SK-N-SH treated with all-trans-retinoic acid at 6 μM for 48 hours (cell line): ENCODE data around the gene RASA3.

Experiments
- ATAC-seq: fragments of 200-7000 bp; cut with Tn5 transposase; 3 replicates; pipeline ENCODE4 v1.9.1; 2020; ENCODE audit warnings: mild to moderate bottlenecking, moderate library complexity
- ARNTL ChIP-seq: fragments of 450-650 bp; formaldehyde crosslinking; IDR thresholded peaks from 2 replicates; pipeline ENCODE4 v1.5.0; 2020; ENCODE audit warnings: low read depth, mild to moderate bottlenecking, moderate library complexity, borderline replicate concordance
- BACH2 ChIP-seq: fragments of 250-450 bp; sonication (Bioruptor Pico); IDR thresholded peaks from 2 replicates; pipeline ENCODE4 v1.9.0; 2021; ENCODE audit warnings: mild to moderate bottlenecking, borderline replicate concordance
- CREB5 ChIP-seq: fragments of 250-450 bp; sonication (Bioruptor Pico); IDR thresholded peaks from 2 replicates; pipeline ENCODE4 v1.5.1; 2020; ENCODE audit warnings: low read depth, mild to moderate bottlenecking, moderate library complexity
- CSDC2 ChIP-seq: fragments of 250-450 bp; sonication (Bioruptor Pico); IDR thresholded peaks from 2 replicates; pipeline ENCODE4 v1.5.0; 2020; ENCODE audit warnings: mild to moderate bottlenecking, moderate library complexity
- CSRNP3 ChIP-seq: fragments of 250-450 bp; sonication (Bioruptor Pico); IDR thresholded peaks from 2 replicates; pipeline ENCODE4 v1.5.1; 2021; ENCODE audit warnings: mild to moderate bottlenecking, moderate library complexity
- GLIS3 ChIP-seq: fragments of 250-450 bp; sonication (Bioruptor Pico); IDR thresholded peaks from 2 replicates; pipeline ENCODE4 v1.5.0; 2020; ENCODE audit warnings: mild to moderate bottlenecking, moderate library complexity
- ISL1 ChIP-seq: fragments of 250-450 bp; sonication (Bioruptor Pico); IDR thresholded peaks from 2 replicates; pipeline ENCODE4 v2.1.2; 2022; ENCODE audit warnings: mild to moderate bottlenecking, moderate library complexity
- OSR1 ChIP-seq: fragments of 250-450 bp; sonication (Bioruptor Pico); IDR thresholded peaks from 2 replicates; pipeline ENCODE4 v1.8.0; 2022; ENCODE audit warnings: moderate library complexity, mild to moderate bottlenecking, inconsistent platforms
- PATZ1 ChIP-seq: fragments of 250-450 bp; sonication (Bioruptor Pico); IDR thresholded peaks from 2 replicates; pipeline ENCODE4 v1.8.0; 2020; ENCODE audit warnings: mild to moderate bottlenecking, moderate library complexity, borderline replicate concordance
- POU6F1 ChIP-seq: fragments of 250-450 bp; sonication (Bioruptor Pico); IDR thresholded peaks from 2 replicates; pipeline ENCODE4 v1.8.0; 2021; ENCODE audit warnings: low read depth, mild to moderate bottlenecking, moderate library complexity, borderline replicate concordance
- RARB ChIP-seq: fragments of 250-450 bp; sonication (Bioruptor Pico); IDR thresholded peaks from 2 replicates; pipeline ENCODE4 v1.8.0; 2021; ENCODE audit warnings: mild to moderate bottlenecking, moderate library complexity
- SNAI2 ChIP-seq: fragments of 250-450 bp; sonication (Bioruptor Pico); IDR thresholded peaks from 2 replicates; pipeline ENCODE4 v1.5.0; 2020; ENCODE audit warnings: mild to moderate bottlenecking, moderate library complexity
- TCF4 ChIP-seq: fragments of 250-450 bp; sonication (Bioruptor Pico); IDR thresholded peaks from 2 replicates; pipeline ENCODE4 v1.8.0; 2021; ENCODE audit warnings: mild to moderate bottlenecking, moderate library complexity, borderline replicate concordance
- TSHZ2 ChIP-seq: fragments of 250-450 bp; sonication (Bioruptor Pico); IDR thresholded peaks from 2 replicates; pipeline ENCODE4 v1.5.0; 2020; ENCODE audit warnings: mild to moderate bottlenecking, moderate library complexity
- ZFP30 ChIP-seq: fragments of 450-650 bp; formaldehyde crosslinking; IDR thresholded peaks from 2 replicates; pipeline ENCODE4 v1.5.0; 2022; ENCODE audit warnings: mild to moderate bottlenecking, moderate library complexity
- ZNF565 ChIP-seq: fragments of 450-650 bp; formaldehyde crosslinking; conservative IDR thresholded peaks from 2 replicates; pipeline ENCODE4 v1.5.0; 2020; ENCODE audit warnings: low read depth, mild to moderate bottlenecking, moderate library complexity
- ZNF70 ChIP-seq: fragments of 450-650 bp; formaldehyde crosslinking; IDR thresholded peaks from 2 replicates; pipeline ENCODE4 v1.5.0; 2020; ENCODE audit warnings: mild to moderate bottlenecking, moderate library complexity
- ZNF8 ChIP-seq: fragments of 450-650 bp; formaldehyde crosslinking; IDR thresholded peaks from 2 replicates; pipeline ENCODE4 v1.5.0; 2020; ENCODE audit warnings: mild to moderate bottlenecking, moderate library complexity

The RASA3 gene

GRCh38 chr13:114038900-114039299 is 93.5 kb downstream of the RASA3 start (continued):
- TF ChIP-seq POU6F1, result no peak
- TF ChIP-seq CSRNP3 (CRISPR knock-in tag), result no peak
- no peak for TF ChIP-seq SNAI2 (CRISPR knock-in tag)

- no peak for ATAC-seq
- TF ChIP-seq TSHZ2 (CRISPR knock-in tag) (no peak), POU6F1 (no peak), ARNTL (CRISPR knock-in tag) (no peak)
Measured at GRCh38 chr13:114038211-114038613, 94.2 kb downstream of the RASA3 start.

- ATAC-seq, result no peak
- TF ChIP-seq CREB5 (CRISPR knock-in tag), result no peak
- no peak for TF ChIP-seq ZFP30 (CRISPR knock-in tag)
- TF ChIP-seq ZNF70 (CRISPR knock-in tag), result no peak
- no peak for TF ChIP-seq PATZ1 (CRISPR knock-in tag)
- TF ChIP-seq RARB, result no peak
- TF ChIP-seq OSR1 (CRISPR knock-in tag), result no peak
- no peak for TF ChIP-seq BACH2 (CRISPR knock-in tag)
- TF ChIP-seq SNAI2 (CRISPR knock-in tag), result no peak
- no peak for TF ChIP-seq ISL1 (CRISPR knock-in tag)
Measured at GRCh38 chr13:114037674-114038073, 94.7 kb downstream of the RASA3 start.

- no peak for ATAC-seq
- TF ChIP-seq TCF4 (CRISPR knock-in tag), result no peak
- TF ChIP-seq POU6F1, result no peak
- TF ChIP-seq BACH2 (CRISPR knock-in tag), result no peak
- no peak for TF ChIP-seq ZNF8 (CRISPR knock-in tag)
- TF ChIP-seq PATZ1 (CRISPR knock-in tag), result no peak
- TF ChIP-seq CSDC2, result no peak
- no peak for TF ChIP-seq ZNF565 (CRISPR knock-in tag)
- TF ChIP-seq ZNF70 (CRISPR knock-in tag), result no peak
- TF ChIP-seq GLIS3 (CRISPR knock-in tag), result no peak
- TF ChIP-seq RARB, result no peak
Measured at GRCh38 chr13:114035583-114036531, 96.6 kb downstream of the RASA3 start.
